Measurements from ENCODE around the gene WFIKKN2. TPM values are rescaled to one million over a fixed set of nuclear protein-coding genes. Genes with fewer than 3 reads are reported as not detected.

The WFIKKN2 gene
- total and polyA plus RNA-seq, 2 of the 13 experiments (the other 11 are each of a cell fraction or from before 2014, with no cell fraction given) = not detected

- TF ChIP-seq NR2F2 (IDR thresholded peaks at IDR 0.05; ENCODE audit: borderline replicate concordance, low read depth) (peak; percentile 71; the same call in 1 of the 2 replicates), ZNF383 (CRISPR knock-in tag; IDR thresholded peaks at IDR 0.05; ENCODE audit: borderline replicate concordance) (no peak), GZF1 (CRISPR knock-in tag; IDR thresholded peaks at IDR 0.05) (peak; percentile 20; the same call in 1 of the 2 replicates), ZNF260 (CRISPR knock-in tag; IDR thresholded peaks at IDR 0.05; ENCODE audit: borderline replicate concordance, low read depth) (peak; percentile 34; the same call in 1 of the 2 replicates), PAX8 (CRISPR knock-in tag; IDR thresholded peaks at IDR 0.05; ENCODE audit: borderline replicate concordance) (0 out of 2 replicates have a peak, but pooled peaks have one; percentile 90), GATAD2A (CRISPR knock-in tag; IDR thresholded peaks at IDR 0.05) (peak; percentile 61; the same call in 1 of the 2 replicates), HNRNPH1 (optimal IDR thresholded peaks at IDR 0.05; ENCODE audit: low read depth, low read length) (peak; percentile 68), YEATS2 (CRISPR knock-in tag; IDR thresholded peaks at IDR 0.05; ENCODE audit: borderline replicate concordance) (peak; percentile 45; the same call in 1 of the 2 replicates), ZNF776 (CRISPR knock-in tag; IDR thresholded peaks at IDR 0.05) (peak; percentile 82), ZNF530 (CRISPR knock-in tag; IDR thresholded peaks at IDR 0.05; ENCODE audit: low read depth) (no peak; the same call in 1 of the 2 replicates), SUZ12 (IDR thresholded peaks at IDR 0.05; ENCODE audit: low read depth, low read length) (peak; percentile 16; the same call in 1 of the 2 replicates), GABPB1 (CRISPR knock-in tag; IDR thresholded peaks at IDR 0.05) (peak; percentile 79), ZNF737 (CRISPR knock-in tag; IDR thresholded peaks at IDR 0.05; ENCODE audit: borderline replicate concordance) (0 out of 2 replicates have a peak, but pooled peaks have one; percentile 77), PBX3 (CRISPR knock-in tag; IDR thresholded peaks at IDR 0.05; ENCODE audit: borderline replicate concordance) (peak; percentile 54; the same call in 1 of the 2 replicates), MYC (CRISPR knock-in tag; IDR thresholded peaks at IDR 0.05; ENCODE audit: borderline replicate concordance) (peak; percentile 80), ZFAT (CRISPR knock-in tag; conservative IDR thresholded peaks at IDR 0.05) (no peak; the same call in 1 of the 2 replicates), NFKB2 (CRISPR knock-in tag; IDR thresholded peaks at IDR 0.05; ENCODE audit: borderline replicate concordance) (no peak), MTF2 (CRISPR knock-in tag; IDR thresholded peaks at IDR 0.05; ENCODE audit: borderline replicate concordance) (0 out of 2 replicates have a peak, but pooled peaks have one; percentile 17), KMT2B (CRISPR knock-in tag; IDR thresholded peaks at IDR 0.05) (peak; percentile 82), ZC3H4 (CRISPR knock-in tag; IDR thresholded peaks at IDR 0.05; ENCODE audit: borderline replicate concordance) (peak; percentile 88; the same call in 1 of the 2 replicates), MEIS1 (CRISPR knock-in tag; IDR thresholded peaks at IDR 0.05; ENCODE audit: borderline replicate concordance) (peak; percentile 77), E2F1 (CRISPR knock-in tag; IDR thresholded peaks at IDR 0.05) (peak; percentile 75), ZNF280D (CRISPR knock-in tag; IDR thresholded peaks at IDR 0.05) (peak; percentile 91), STAG1 (CRISPR knock-in tag; IDR thresholded peaks at IDR 0.05) (no peak), BCL6 (CRISPR knock-in tag; IDR thresholded peaks at IDR 0.05) (peak; percentile 72)
These were observed 31.0 kb downstream of the WFIKKN2 start, which contains the start of gene TOB1 (continued) for GRCh38 chr17:50866261-50866949.
